GM18517 (cell line): ENCODE measurements around the gene TCEANC.
"Not testable (repeated sequence)": the region's sequence is repeated elsewhere in the genome, so short reads cannot be mapped to it uniquely, and the experiment has no call there.

ENCODE experiments used
- ATAC-seq: cut with Tn5 transposase; IDR thresholded peaks from one replicate; pipeline ENCODE4 v1.9.1; 2021; ENCODE audit warnings: mild to moderate bottlenecking, moderate library complexity; ENCODE audit not compliant: unreplicated experiment

Gene TCEANC, protein sequence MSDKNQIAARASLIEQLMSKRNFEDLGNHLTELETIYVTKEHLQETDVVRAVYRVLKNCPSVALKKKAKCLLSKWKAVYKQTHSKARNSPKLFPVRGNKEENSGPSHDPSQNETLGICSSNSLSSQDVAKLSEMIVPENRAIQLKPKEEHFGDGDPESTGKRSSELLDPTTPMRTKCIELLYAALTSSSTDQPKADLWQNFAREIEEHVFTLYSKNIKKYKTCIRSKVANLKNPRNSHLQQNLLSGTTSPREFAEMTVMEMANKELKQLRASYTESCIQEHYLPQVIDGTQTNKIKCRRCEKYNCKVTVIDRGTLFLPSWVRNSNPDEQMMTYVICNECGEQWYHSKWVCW

DNA sequence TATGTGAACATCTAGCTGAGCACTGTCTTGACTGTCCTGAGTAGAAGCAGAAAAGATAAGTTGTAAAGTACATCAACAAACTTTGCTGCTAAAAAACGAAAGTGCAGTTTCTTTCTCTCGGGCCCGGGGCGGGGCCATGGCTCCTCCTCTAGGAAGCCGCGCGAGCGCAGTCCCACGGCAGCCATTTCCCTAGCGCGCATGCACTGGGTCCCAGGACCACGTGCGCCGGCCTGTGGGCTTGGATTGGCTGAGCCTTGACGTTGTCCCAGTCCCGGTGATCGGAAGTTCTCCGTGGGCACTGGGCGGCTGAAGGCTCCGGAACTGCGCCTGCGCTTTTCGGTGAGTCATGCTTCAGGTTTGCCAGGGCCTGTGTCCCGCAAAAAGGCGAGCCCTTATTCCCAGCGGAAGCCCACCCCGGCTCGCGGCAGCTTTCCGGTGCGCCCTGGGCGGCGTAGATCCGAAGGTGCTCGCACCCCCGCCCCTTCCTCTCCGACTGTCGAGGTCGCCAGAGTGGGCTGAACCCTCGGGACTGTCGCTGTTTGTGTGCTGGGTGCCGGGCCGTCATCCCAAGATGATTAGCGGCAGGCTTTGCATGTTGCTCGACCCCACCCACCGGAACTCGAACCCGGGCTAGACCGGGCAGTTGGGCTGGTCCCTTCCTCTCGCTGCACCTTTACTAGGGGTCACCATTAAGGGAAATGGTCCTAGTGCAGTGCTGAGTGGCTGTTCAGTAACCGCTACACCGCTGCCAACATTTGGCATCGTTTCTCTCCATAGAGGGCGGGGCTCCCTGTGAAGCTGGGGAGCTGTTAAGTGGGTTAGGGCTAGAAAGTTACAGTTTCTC, at the start of gene TCEANC:
Gene TCEANC, plus strand, starts transcription at position 292 of the 844 bp plus-strand sequence. CDS start 9,368 bp downstream, outside the sequence.
- peak; percentile 95 for ATAC-seq

DNA sequence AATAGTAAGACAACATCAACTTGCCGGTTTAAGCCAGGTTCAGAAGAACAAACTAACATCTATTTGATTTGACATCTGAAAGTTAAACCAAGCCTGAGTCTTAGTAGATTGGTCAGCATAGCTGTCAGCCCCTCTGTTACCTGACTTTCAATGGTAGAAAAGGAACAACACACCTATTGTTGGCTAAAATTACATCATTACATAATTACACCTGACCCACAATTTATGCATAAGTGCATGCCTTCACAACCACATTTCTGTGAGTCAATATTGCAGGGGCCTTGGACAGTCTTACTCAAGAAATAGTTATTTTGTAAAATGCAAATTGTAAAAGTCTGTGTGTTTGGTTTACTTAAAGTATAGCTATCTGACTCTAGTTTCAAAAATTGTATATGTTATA, 47.3 kb upstream of the TCEANC start:
- ATAC-seq, result no peak

DNA sequence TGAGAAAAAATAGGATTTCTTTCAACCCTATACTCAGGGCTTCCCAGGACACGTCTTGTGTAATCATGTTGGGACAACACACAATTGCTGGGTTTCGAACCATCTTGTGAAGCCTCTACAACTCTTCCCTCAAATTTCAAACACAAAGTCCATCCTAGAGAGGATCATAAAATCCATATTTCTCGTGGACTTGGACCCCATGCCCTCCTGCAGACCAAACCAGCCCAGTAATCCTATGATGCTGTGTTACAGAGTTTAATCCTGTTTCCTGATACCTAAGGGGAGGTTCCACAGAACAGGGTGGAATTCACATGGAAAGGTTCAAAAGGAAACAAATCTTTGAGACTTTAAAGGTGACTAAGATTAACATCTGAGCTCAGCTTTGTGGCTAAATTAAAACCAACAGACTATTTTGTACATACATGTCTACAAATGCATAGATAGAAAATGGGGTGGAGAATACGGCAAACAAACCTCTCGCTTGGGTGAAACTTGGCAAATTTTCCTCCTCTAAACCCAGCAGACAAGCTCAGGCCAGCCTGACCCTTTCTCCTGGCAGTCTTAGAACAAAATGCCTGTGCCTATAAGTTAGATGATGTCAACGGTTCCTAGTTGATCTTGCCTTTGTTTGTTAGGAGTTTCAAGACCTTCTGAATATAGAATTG, 45.5 kb upstream of the TCEANC start:
- no peak for ATAC-seq

DNA sequence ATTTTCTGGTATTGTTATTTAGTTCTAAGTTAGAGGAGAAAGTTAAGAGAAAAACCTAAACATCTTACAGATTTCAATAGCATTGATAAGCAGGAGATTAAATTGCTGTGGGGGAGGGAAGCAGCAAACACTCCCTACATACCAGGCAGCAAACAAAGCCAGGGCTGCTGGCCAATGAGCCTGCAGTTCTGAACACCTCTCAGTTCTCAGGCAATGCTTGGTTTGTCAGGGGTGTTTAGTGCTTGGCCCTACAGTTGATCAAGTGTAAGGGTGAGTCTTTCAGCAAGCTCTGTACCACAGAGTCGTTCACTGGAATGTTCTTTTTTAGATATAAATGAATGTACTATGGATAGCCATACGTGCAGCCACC, 45.0 kb upstream of the TCEANC start:
- ATAC-seq, result no peak

DNA sequence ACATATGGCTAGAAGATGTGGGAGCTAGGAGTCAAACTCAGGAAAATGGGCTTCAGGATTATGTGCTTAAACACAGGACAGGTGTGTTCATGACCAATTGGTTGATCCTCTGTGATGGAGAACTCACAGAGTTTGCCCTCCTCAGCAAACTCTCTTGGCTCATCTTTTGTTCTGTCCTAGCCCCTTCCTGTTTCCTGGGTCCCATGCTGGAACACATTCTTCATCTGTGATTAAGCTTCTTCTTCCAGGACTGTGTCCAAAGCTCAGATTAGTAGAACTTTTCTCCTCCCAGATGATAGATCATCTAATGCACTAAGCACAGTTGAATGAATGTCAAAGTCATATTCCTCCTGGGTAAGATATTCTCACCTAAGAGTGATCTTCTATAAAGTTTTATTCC, 38.8 kb upstream of the TCEANC start:
- no peak for ATAC-seq

DNA sequence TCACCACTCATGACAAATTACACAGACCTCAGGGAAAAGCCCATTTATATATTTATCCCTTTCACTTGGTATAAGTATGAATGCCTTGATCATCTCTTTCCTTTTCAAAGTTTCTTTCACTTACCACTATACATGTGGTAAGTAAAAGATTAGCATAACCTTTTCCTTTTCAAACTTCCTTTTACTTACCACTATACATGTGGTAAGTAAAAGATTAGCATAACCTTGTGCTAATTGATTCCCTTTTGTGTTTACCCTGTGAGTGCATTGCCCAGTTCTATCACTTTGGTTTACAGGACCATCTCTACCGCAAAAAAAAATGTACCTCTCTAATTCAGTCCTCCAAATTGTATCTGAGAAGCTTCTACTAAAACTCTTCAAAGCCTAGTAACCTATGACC, 32.7 kb upstream of the TCEANC start:
- no peak for ATAC-seq

DNA sequence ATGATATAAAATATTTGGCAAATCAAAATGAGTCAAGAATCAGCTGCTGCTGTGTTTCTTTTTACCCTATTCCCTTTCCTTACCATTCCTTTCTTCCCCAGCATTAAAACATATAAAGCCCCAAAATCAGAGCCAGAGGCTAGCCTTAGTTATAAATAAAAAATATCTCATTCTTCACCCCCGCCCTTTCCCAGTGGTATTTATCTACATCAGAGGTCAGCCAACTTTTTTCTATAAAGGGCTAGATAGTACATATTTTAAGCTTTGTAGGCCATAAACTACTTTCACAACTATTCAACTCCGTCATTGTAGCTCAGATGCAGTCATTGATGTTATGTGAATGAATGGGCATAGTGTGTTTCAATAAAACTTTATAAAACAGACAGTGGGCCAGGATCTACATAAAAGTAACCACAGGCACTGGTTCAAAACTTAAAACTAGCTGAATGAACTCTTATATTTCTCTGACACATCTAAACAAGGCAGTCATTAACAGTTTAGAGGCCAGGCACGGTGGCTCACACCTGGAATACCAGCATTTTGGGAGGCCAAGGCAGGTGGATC, 30.5 kb upstream of the TCEANC start:
- ATAC-seq, result no peak

DNA sequence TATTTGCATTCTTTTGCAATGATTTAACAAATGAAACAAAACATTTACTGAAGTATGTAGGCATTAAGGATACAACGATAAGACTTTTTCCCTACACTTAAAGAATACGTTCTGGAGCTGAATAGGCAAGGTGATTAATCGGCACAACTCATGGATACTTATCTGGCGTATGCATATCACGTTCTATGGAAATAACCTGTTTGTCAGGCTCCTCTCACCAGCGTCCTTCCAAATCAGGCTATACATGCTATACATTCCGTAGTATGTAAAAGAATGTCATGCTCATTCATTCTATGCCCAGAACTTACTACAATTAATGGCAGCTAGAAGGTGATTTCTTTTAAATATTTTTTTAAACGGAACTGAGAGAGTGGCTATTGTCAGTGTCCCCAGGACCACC, 25.6 kb upstream of the TCEANC start:
- no peak for ATAC-seq

DNA sequence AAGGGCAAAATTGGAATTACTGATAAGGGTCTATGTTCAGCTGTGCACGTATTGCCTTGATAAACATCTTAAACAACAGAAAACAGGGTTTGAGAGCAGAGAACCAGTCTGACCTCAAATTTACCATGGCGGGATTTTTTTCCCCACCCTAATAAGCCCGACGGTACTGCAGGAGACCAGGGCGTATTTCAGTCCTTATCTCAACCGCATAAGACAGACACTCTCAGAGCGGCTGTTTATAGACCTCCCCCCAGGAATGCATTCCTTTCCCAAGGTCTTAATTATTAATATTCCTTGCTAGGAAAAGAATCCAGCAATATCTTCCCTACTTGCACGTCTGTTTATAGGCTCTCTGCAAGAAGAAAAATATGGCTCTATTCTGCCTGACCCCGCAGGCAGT, 15.7 kb upstream of the TCEANC start:
- ATAC-seq, result not testable (repeated sequence)

DNA sequence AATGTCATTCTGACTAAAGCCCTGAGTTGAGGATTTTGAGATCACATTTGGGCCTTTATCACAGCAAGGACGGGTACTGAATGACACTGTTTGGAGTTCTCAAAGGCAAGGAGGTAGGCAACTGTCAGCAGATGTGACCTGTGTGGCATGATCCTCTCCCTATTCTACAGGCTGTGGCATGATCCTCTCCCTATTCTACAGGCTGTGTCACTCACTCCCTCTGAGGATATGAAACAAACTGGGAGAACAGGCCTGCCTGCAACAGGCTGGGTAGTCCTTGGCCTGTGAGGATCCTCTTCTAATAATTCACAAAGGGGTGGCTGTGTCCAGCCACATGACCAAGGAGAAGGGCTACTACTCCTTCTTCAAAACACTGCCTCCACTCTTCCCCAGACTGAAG, 14.9 kb upstream of the TCEANC start:
- no peak for ATAC-seq

DNA sequence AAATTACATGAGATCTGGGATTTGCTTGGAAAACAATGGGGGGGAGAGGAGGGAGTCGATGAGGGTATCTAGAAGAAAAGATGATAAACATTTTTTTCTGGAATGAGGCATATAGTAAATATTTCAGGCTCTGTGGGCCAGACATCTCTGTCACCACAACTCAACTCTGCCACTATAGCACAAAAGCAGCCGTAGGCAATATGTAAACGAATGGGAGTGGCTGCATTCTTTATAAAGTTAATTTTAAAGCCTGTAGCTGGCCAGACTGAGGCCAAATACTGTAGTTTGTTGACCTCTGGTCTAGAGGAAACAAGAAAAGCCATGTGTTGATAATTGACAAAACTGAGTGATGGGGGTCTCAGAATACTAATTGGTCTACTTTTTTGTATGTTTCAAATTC, 14.1 kb upstream of the TCEANC start:
- ATAC-seq, result no peak

DNA sequence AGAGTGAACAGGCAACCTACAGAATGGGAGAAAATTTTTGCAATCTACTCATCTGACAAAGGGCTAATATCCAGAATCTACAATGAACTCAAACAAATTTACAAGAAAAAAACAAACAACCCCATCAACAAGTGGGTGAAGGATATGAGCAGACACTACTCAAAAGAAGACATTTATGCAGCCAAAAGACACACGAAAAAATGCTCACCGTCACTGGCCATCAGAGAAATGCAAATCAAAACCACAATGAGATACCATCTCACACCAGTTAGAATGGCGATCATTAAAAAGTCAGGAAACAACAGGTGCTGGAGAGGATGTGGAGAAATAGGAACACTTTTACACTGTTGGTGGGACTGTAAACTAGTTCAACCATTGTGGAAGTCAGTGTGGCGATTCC, 11.3 kb upstream of the TCEANC start:
- not testable (repeated sequence) for ATAC-seq

DNA sequence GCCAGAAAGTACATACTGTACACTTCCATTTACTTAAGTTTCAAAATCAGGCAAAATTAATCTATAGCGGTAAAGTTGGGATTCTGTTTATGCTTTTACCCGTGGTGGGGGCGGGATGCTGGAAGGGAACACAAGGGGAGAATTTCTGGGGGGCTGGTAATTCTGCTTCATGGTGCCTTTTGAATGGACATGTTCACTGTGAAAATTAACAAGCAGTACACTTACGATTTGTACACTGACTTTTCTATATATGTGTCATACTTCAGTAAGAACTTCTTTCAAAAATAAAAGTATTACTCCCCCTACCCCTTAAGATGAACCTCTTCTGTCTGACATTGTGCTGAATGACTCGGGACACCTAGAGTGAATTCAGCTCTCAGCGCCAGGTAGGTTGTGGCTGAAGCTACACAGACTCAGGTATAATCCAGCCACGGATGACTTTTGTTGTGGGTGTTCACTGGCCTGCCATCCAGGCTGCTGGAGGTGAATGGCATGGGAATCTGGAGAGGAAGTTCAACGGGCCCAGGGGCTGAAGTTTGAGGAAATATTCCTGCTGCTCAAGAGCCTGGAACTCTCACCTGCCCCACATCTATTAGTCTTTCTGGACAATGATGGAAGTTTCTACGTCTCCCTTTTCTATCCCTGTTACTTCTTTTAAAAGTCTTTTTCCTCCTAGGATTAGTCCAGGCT, 7.3 kb upstream of the TCEANC start:
- ATAC-seq, result no peak

DNA sequence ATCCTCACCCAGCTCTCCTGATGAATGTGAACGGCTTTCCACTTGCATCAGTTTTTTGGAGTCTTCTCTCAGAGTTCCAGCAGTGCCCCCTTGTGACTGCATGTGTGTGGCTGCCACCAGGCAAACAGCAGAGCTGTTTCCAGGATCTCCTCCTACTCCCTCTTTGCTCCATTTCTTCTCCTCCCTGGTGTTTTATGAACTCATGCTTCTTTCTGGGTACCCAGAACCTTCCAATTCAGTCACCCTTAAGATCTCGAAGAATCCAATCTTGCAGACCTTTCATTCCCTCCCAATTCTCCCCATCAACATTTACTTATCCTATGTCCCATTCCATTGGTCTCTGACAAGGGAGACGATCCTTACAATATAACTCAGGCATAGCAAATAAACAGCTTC, 6.8 kb upstream of the TCEANC start:
- ATAC-seq, result no peak

DNA sequence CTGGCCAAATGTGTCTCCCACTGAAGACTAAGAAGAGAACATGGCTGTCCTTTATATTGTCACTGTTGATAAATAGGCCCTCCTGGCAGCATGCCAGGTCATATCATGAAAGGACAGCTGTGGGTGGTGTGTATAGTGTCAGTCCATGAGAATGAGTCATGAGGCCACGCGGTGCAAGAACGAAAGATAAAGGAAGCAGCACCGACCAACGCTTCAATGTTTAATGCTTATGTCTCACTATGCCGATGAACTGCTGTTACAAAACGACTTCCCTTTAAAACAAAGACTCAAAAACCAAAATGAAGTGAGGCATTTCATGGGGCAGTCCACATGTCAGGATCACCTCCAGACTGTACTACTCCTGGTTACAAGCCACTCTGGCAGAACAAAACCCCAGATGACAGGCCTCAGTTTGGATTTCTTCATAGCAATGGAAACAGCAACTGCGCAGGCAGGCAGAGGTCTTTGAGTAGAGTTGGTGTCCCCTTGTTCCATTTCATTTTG, 5.2 kb upstream of the TCEANC start:
- ATAC-seq, result no peak

DNA sequence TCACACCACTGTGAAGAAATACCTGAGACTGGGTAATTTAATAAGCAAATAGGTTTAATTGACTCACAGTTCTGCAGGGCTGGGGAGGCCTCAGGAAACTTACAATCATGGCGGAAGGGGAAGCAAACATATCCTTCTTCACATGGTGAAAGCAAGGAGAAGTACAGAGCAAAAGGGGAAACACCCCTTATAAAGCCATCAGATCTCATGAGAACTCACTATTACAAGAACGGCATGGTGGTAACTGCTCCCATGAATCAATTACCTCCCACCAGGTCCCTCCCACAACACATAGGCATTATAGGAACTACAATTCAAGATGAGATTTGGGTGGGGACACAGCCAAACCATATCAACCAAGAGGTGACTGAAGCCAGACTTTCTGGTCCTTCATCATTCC, 4.6 kb upstream of the TCEANC start:
- not testable (repeated sequence) for ATAC-seq

DNA sequence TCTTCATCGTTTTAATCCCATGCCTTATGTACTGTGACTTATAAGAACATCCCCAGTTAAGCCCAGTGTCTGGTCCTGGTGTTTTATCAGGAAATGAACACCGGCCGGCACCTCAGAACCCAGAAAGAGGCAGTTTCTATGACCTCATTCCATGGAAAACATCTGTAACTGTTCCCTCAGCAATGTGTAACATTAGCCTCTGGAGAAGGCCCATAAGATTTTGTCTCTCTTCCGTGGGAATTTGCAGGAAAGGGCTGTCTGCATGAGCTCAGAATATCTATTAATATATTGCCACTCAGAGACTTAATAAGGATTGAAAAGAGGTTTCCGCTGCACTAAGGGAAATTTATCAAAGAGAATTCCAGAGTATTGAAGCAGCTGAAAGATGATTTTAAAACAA, 3.1 kb upstream of the TCEANC start:
- ATAC-seq, result no peak

DNA sequence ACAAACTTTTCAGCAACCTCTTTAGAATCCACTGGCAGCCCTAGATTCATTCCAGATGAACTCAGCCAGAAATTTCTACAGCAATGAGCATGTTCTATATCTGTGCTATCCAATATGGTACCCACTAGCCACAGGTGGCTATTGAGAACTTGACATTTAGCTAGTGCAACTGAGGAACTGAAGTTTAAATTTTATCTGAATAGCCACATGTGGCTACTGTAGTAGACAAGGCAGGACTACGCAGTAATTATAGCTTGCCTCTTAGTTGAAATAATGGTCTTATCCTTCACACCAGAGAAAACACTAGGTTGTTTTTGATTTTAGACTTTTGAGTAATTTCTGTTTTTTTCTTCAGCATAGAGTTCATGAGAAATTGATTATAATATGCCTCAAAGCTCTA, 2.6 kb upstream of the TCEANC start:
- ATAC-seq, result no peak

DNA sequence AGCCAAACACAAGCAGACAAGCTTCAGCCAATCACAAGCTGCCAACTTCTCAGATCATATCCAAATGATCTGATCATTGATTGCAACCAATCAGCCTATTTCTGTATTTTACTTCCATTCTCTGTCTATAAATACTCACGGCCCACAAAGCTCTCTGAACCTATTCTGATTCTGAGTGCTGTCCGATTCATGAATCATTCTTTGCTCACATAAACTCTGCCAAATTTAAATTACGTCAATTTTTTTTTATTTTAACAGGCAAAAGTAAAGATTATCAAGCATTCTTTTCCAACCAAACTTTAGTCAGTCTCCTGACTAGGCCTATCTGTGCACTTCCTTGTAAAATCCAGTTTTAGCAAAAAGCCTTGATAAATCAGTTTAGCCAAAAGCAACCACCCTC, 1.8 kb upstream of the TCEANC start:
- no peak for ATAC-seq

DNA sequence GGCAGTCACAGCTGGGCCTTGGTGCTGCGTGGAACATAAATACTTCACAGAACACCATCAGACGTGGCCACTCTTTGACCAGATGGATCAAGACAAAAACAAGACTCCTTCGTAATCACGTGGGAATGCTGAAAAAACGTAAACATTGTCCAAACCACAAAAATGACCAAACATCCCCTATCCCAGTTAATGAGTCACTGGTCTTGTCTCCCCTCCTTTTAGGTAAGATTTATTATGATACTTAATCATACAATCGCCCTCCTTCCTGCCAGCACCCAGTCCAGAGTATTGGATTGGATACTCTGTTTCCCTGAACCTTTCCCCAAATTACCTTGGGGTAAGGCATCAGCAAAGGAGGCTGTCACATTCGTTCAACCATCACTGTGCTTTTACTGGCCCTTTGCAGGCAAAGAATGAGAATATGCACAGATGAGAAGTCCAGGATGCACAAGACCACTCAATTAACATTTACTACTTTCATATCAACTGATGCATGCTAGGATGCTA, 601 bp upstream of the TCEANC start:
- peak; percentile 7 for ATAC-seq
